K562 (cell line): ENCODE data around the gene AGPAT4. TPM values are rescaled to one million over a fixed set of nuclear protein-coding genes. Genes with fewer than 3 reads are reported as not detected.

Source experiments
- ATAC-seq: fragments of 200-7000 bp; cut with Tn5 transposase; 3 replicates; pipeline ENCODE4 v1.9.1; 2020; ENCODE audit warnings: moderate library complexity
- BruUV-seq: library from RNA; stranded (reverse); fragments of 400-500 nt; replicated peaks from 2 replicates; lab custom pipeline; 2021; lab: Mats Ljungman, UMichigan
- CTCF ChIA-PET: fragments of 300-600 bp; formaldehyde crosslinking; extraction: SDS; loops from one replicate; lab custom pipeline; 2021; ENCODE audit warnings: low intra/inter-chr PET ratio; lab: Yijun Ruan, JAX
- POLR2A ChIA-PET: fragments of 300-600, 350-650 bp; sonication (Branson Sonifier 250); formaldehyde crosslinking; extraction: SDS; loops from one replicate; lab custom pipeline; 2021; ENCODE audit warnings: antibody characterized with exemption, inconsistent platforms; lab: Yijun Ruan, JAX
- DNase-seq, 4 experiments: peaks; one replicate each; pipeline versions ENCODE4 v3.0.0 to v3.0.0-alpha.2; 2011 to 2018; ENCODE audit warnings: low spot score in 3 of 4, mixed read lengths in 3 of 4; ENCODE audit errors: extremely low read depth in 1 of 4
- FAIRE-seq: peaks from 2 replicates; lab custom pipeline; 2011; peaks lifted over from hg19 to GRCh38; lab: Jason Lieb, UNC
- H2AFZ ChIP-seq: 2 replicates; pipeline ENCODE4 v1.6.0; 2011; ENCODE audit warnings: low read depth, low read length, control low read depth, inconsistent platforms
- H3K27ac ChIP-seq: fragments of 200-600 bp; 3 replicates; pipeline ENCODE4 v1.8.0; 2011; ENCODE audit warnings: low read depth, mild to moderate bottlenecking, control low read depth, inconsistent platforms, low read length, moderate library complexity, mixed read lengths; ENCODE audit errors: extremely low read depth
- H3K27me3 ChIP-seq, 2 experiments: fragments of 300-600 bp in 1 of 2; 2 replicates in 1 of 2; 3 replicates in 1 of 2; pipeline versions ENCODE4 v1.6.0 to v1.8.0; 2011; ENCODE audit warnings: inconsistent platforms in 2 of 2, low read length in 2 of 2, mild to moderate bottlenecking in 1 of 2, mixed read lengths in 1 of 2, moderate library complexity in 1 of 2; ENCODE audit not compliant: control insufficient read depth in 2 of 2, insufficient read depth in 2 of 2
- H3K36me3 ChIP-seq: fragments of 300-600 bp; 3 replicates; pipeline ENCODE4 v1.8.0; 2011; ENCODE audit warnings: mild to moderate bottlenecking, low read length, inconsistent platforms; ENCODE audit not compliant: control insufficient read depth, insufficient read depth
- H3K4me1 ChIP-seq, 2 experiments: fragments of 200-600 bp in 1 of 2; replicated peaks in 1 of 2; 2 replicates in 1 of 2; 3 replicates in 1 of 2; pipeline versions ENCODE4 v1.5.1 to v1.8.0; 2011; ENCODE audit warnings: inconsistent platforms in 2 of 2, low read length in 2 of 2, mild to moderate bottlenecking in 1 of 2, mixed read lengths in 1 of 2, moderate library complexity in 1 of 2; ENCODE audit not compliant: control insufficient read depth in 2 of 2, insufficient read depth in 2 of 2
- H3K4me2 ChIP-seq: 2 replicates; pipeline ENCODE4 v1.6.1; 2011; ENCODE audit warnings: low read length, control low read depth, inconsistent platforms, mixed read lengths; ENCODE audit not compliant: insufficient read depth
- H3K4me3 ChIP-seq: fragments of 200-600 bp; sonication (generic), shearing (Covaris generic); 2 replicates; pipeline ENCODE4 v1.5.1; 2016; ENCODE audit warnings: control low read depth, inconsistent platforms
- H3K79me2 ChIP-seq: fragments of 200-600 bp; 3 replicates; pipeline ENCODE4 v1.8.0; 2011; ENCODE audit warnings: low read length, inconsistent platforms; ENCODE audit not compliant: control insufficient read depth, insufficient read depth
- H3K9ac ChIP-seq, 2 experiments: 2 replicates each; pipeline versions ENCODE4 v1.6.0 to v1.6.1; 2011; ENCODE audit warnings: low read depth in 2 of 2, low read length in 2 of 2, control low read depth in 1 of 2, inconsistent platforms in 1 of 2, mild to moderate bottlenecking in 1 of 2, mixed read lengths in 1 of 2; ENCODE audit not compliant: insufficient read depth in 1 of 2
- H3K9me1 ChIP-seq: one replicate; pipeline ENCODE4 v1.6.0; 2011; ENCODE audit warnings: inconsistent platforms, mild to moderate bottlenecking, low read length, moderate library complexity; ENCODE audit not compliant: control insufficient read depth, insufficient read depth
- H3K9me3 ChIP-seq: replicated peaks from 2 replicates; pipeline ENCODE4 v1.5.1; 2011; ENCODE audit warnings: low read depth, low read length, inconsistent platforms; ENCODE audit not compliant: control insufficient read depth, insufficient read depth
- H4K20me1 ChIP-seq: replicated peaks from 2 replicates; pipeline ENCODE4 v1.6.1; 2011; ENCODE audit warnings: low read length, inconsistent platforms, mixed read lengths; ENCODE audit not compliant: control insufficient read depth, insufficient read depth
- ASH1L ChIP-seq: fragments of 450-650 bp; IDR thresholded peaks from 2 replicates; pipeline ENCODE4 v1.6.1; 2018; ENCODE audit warnings: borderline replicate concordance, mild to moderate bottlenecking, low read depth; ENCODE audit not compliant: partially characterized antibody
- CAMTA2 ChIP-seq: fragments of 250-450 bp; sonication (Bioruptor Pico); conservative IDR thresholded peaks from 2 replicates; pipeline ENCODE4 v1.5.1; 2022
- CBFB ChIP-seq: sonication (generic); formaldehyde crosslinking; IDR thresholded peaks from 2 replicates; pipeline ENCODE4 v1.4.0; 2020; ENCODE audit warnings: mild to moderate bottlenecking, missing genetic modification reagents
- CREBBP ChIP-seq: IDR thresholded peaks from one replicate; pipeline ENCODE4 v1.6.1; 2012; ENCODE audit warnings: low read depth, mild to moderate bottlenecking, control low read depth, inconsistent platforms, low read length
- ETS2 ChIP-seq: IDR thresholded peaks from 2 replicates; pipeline ENCODE4 v1.6.1; 2016; ENCODE audit warnings: borderline replicate concordance, missing genetic modification characterization, mild to moderate bottlenecking, moderate library complexity, missing compliant biosample characterization; ENCODE audit not compliant: poor library complexity, severe bottlenecking
- FOXP1 ChIP-seq: sonication (generic); formaldehyde crosslinking; IDR thresholded peaks from 2 replicates; pipeline ENCODE4 v1.8.0; 2022; ENCODE audit warnings: mild to moderate bottlenecking, missing genetic modification reagents
- GATA2 ChIP-seq: sonication (generic); formaldehyde crosslinking; IDR thresholded peaks from 2 replicates; pipeline ENCODE4 v1.4.0; 2020; ENCODE audit warnings: mild to moderate bottlenecking, missing genetic modification reagents
- HMG20B ChIP-seq: fragments of 250-450 bp; sonication (Bioruptor Pico); IDR thresholded peaks from 2 replicates; pipeline ENCODE4 v1.5.0; 2021; ENCODE audit warnings: mild to moderate bottlenecking
- MCM3 ChIP-seq: fragments of 450-650 bp; IDR thresholded peaks from 2 replicates; pipeline ENCODE4 v1.6.1; 2016
- NR2C2 ChIP-seq, 2 experiments: fragments of 200-800 bp in 1 of 2; sonication (Bioruptor generic) in 1 of 2; sonication (generic) in 1 of 2; formaldehyde crosslinking in 1 of 2; IDR thresholded peaks; 2 replicates each; pipeline versions ENCODE4 v1.6.1 to v1.8.0; 2016 to 2022; ENCODE audit warnings: mild to moderate bottlenecking in 1 of 2, missing compliant biosample characterization in 1 of 2, missing genetic modification characterization in 1 of 2, missing genetic modification reagents in 1 of 2
- PML ChIP-seq: IDR thresholded peaks from 2 replicates; pipeline ENCODE4 v1.6.1; 2012; ENCODE audit warnings: low read length, inconsistent platforms
- SMARCA5 ChIP-seq: fragments of 450-650 bp; IDR thresholded peaks from 2 replicates; pipeline ENCODE4 v1.6.1; 2016
- TAF9B ChIP-seq: fragments of 450-650 bp; IDR thresholded peaks from 2 replicates; pipeline ENCODE4 v1.6.1; 2018; ENCODE audit warnings: mild to moderate bottlenecking; ENCODE audit not compliant: partially characterized antibody
- TCFL5 ChIP-seq: fragments of 250-450 bp; sonication (Bioruptor Pico); conservative IDR thresholded peaks from 2 replicates; pipeline ENCODE4 v1.6.1; 2021; ENCODE audit warnings: mild to moderate bottlenecking, moderate library complexity, matching md5 sums
- ZNF174 ChIP-seq: fragments of 250-450 bp; sonication (Bioruptor Pico); IDR thresholded peaks from 2 replicates; pipeline ENCODE4 v1.4.0; 2020; ENCODE audit warnings: mild to moderate bottlenecking
- ZNF280A ChIP-seq: fragments of 450-650 bp; IDR thresholded peaks from 2 replicates; pipeline ENCODE4 v1.6.1; 2018; ENCODE audit warnings: mild to moderate bottlenecking, low read depth; ENCODE audit not compliant: partially characterized antibody
- ZNF445 ChIP-seq: fragments of 250-450 bp; sonication (Bioruptor Pico); IDR thresholded peaks from 2 replicates; pipeline ENCODE4 v1.4.0; 2020; ENCODE audit warnings: low read depth, mild to moderate bottlenecking, moderate library complexity
- WGBS: fragments of 100-300 bp; shearing (Covaris generic); methylation state at CpG from one replicate; pipeline ENCODE4 v1.1.6; 2016; ENCODE audit warnings: low coverage, mixed read lengths; ENCODE audit not compliant: insufficient coverage; ENCODE audit errors: missing lambda C conversion rate; 5-methylcytosine and 5-hydroxymethylcytosine counted together
- in situ Hi-C: fragments of 300-500 bp; cut with MboI; formaldehyde crosslinking; loops from 4 replicates; pipeline ENCODE4 v1.15.0; 2018; ENCODE audit warnings: inconsistent platforms, mixed read lengths
- intact Hi-C: fragments of 100-400 bp; cut with micrococcal nuclease; formaldehyde crosslinking; loops from 2 replicates; pipeline ENCODE4 v1.14.2; 2022
- polyA plus RNA-seq, 8 experiments: library from polyadenylated mRNA; depleted of rRNA in 4 of 8; stranded (reverse) in 5 of 8; unstranded in 3 of 8; fragments of >200 nt; fragmentation: Nextera tagmentation in 2 of 8; fragmentation: Illumina TruSeq in 1 of 8; extraction: Ambion mirVana in 2 of 8; extraction: Trizol in 1 of 8; gene quantifications; 2 replicates each; pipeline versions ENCODE4 v1.2.1 to v1.2.3, GENCODE V29; 2011 to 2014; ENCODE audit warnings: inconsistent platforms in 1 of 8, missing spikeins in 1 of 8
- total RNA-seq, 7 experiments: library from RNA; depleted of rRNA in 6 of 7; stranded (reverse); fragments of >200 nt in 6 of 7; fragmentation: Illumina TruSeq in 2 of 7; extraction: Trizol in 2 of 7; gene quantifications; 2 replicates each; pipeline versions ENCODE4 v1.2.1 to v1.2.3, GENCODE V29; 2011 to 2021; ENCODE audit warnings: low replicate concordance in 1 of 7
- TF ChIP-seq, protein P1 (sequence below): fragments of 250-450 bp; sonication (Bioruptor Pico); IDR thresholded peaks from 2 replicates; pipeline ENCODE4 v1.4.0; 2020; ENCODE audit warnings: borderline replicate concordance

AGPAT4 gene
- total and polyA plus RNA-seq, 9 of the 15 experiments (the other 6 are each of a cell fraction or from before 2014, with no cell fraction given), result 2.2 to 15.0 (median 5.7) TPM

DNA sequence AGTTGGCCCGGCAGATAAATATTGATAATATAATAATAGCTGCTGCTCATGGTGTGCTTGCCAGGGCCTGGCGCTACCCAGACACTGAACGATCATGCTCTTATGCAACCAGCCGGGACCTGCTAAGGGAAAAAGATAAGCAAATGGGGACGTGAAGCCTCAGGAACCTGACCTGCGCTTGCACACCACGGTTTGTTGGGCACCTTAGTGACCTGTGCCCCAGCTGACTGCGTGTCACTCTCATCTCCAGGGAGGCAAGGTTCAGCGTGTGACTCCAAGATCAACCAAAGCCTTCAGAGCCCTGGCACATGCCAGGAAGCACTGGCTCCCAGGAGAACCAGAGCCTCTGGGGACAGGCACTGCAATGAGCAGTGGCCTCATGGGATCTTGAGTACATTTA lies 111.1 kb downstream of the AGPAT4 start (continued):
- TF ChIP-seq GATA2, result no peak
- no peak for TF ChIP-seq MCM3
- TF ChIP-seq SMARCA5, result no peak
- TF ChIP-seq ZNF445 (CRISPR knock-in tag), result no peak
- TF ChIP-seq ZNF174 (CRISPR knock-in tag), result no peak
- TF ChIP-seq ASH1L, result no peak
- TF ChIP-seq, all 486 proteins: peak for 0

- Histone ChIP-seq H3K4me2 (no peak overlapping the region), H3K79me2 (no peaks in the 10 kb centered on the region), H3K4me1 (no peaks in the 10 kb centered on the region), H4K20me1 (no peaks in the 10 kb centered on the region), H2AFZ (no peak overlapping the region), H3K9me1 (no peaks in the 10 kb centered on the region), H3K27ac (no peak overlapping the region), H3K9me3 (peaks cover 3% of the 10 kb centered on the region; the same call in 1 of the 2 replicates), H3K36me3 (peaks cover 2% of the 10 kb centered on the region; the same call in 2 of the 3 replicates), H3K9ac (no peak overlapping the region), H3K4me3 (no peak overlapping the region), H3K27me3 (peaks cover 0 to 17% of the 10 kb centered on the region in 2 experiments; a peak in 1 of 5 replicates)
- ATAC-seq, result no peak
- BruUV-seq, result no TSS peak
- ChIA-PET CTCF (no interaction called here), POLR2A (interaction anchor here (0.6 to 1.2 kb wide), 3 partner anchors 9 to 194 kb away, joined by 3 to 4 read pairs (median 4); no protein-coding TSS in a partner anchor)
- 54% methylated on average over 16 of the region's 16 CpGs for WGBS
- in situ Hi-C loops (no loop called here), intact Hi-C loops (no loop called here)
- FAIRE-seq, result no peak
- DNase-seq, result no peak
- TF ChIP-seq PML (no peak), CAMTA2 (CRISPR knock-in tag) (no peak), TCFL5 (CRISPR knock-in tag) (no peak), TAF9B (no peak), FOXP1 (CRISPR knock-in tag) (no peak), CBFB (CRISPR knock-in tag) (no peak), CREBBP (no peak), HMG20B (CRISPR knock-in tag) (no peak), ZNF280A (no peak), NR2C2 (CRISPR knock-in tag; IDR thresholded peaks at IDR 0.05) (no peak), NR2C2 (tag; IDR thresholded peaks at IDR 0.05) (no peak), ETS2 (tag) (no peak)
- TF ChIP-seq, protein P1, sequence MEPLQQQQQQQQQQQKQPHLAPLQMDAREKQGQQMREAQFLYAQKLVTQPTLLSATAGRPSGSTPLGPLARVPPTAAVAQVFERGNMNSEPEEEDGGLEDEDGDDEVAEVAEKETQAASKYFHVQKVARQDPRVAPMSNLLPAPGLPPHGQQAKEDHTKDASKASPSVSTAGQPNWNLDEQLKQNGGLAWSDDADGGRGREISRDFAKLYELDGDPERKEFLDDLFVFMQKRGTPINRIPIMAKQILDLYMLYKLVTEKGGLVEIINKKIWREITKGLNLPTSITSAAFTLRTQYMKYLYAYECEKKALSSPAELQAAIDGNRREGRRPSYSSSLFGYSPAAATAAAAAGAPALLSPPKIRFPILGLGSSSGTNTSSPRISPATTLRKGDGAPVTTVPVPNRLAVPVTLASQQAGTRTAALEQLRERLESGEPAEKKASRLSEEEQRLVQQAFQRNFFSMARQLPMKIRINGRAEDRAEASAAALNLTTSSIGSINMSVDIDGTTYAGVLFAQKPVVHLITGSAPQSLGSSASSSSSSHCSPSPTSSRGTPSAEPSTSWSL (CRISPR knock-in tag), result no peak
Measured at GRCh38 chr6:161161889-161162624, 111.8 kb downstream of the AGPAT4 start.
